ENCODE measurements around the gene PTPRCAP. TPM values are rescaled to one million over a fixed set of nuclear protein-coding genes. Genes with fewer than 3 reads are reported as not detected.
A peak's percentile ranks its signal among the peaks of the same experiment; 100 is the strongest.

PTPRCAP gene
- total and polyA plus RNA-seq, 7 donors = 0.71 to 129 (median 2.8) TPM

DNA sequence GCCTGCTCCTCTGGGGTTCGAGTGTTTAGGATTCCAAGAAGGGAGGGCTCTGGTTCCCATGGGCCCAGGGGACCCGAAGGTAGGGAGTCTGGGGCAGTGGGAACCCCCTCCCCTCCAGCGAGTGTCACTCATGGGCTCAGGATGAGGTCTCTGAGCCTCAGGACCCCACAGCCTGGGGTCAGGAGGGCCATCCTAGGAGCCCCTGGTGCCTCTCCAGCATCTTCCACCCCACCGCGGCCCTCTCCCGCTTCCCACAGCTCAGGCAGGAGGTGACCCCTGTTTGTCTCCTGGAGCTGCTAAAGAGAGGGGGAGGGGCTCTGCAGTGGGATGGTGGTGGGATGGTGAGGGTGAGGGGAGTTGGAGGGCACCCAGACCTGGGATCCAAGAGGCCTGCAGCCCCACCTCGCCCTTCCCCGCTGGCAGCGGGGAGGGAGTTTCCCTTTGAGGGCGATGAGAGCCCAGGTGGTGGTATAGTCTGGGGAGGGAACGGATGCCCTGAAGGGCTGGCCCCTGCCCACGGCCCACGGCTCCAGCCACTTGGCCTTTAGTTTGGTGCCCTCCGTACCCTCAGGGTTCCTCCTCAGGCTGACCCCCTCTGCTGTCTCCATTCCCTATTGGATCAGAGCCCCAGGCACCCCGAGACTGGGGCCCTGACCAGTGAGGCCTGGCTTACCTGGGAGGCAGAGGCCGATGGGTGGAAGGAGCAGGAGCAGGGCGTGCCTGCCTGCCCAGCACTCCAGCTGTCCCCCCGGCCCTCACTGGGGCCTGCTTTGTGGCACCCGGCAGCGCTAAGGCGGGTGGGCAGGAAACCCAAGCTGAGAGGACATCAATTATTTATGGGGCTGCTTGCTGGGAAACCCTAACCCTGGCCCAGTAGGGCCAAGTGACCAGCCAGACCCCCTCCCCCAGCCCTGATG is 16.6 kb upstream of the PTPRCAP start:
- Histone ChIP-seq H3K4me3 (no peak overlapping the region), H3K27me3 (no peaks in the 10 kb centered on the region), H3K9me3 (no peaks in the 10 kb centered on the region), H3K36me3 (no peaks in the 10 kb centered on the region), H3K27ac (no peak overlapping the region), H3K4me1 (no peaks in the 10 kb centered on the region)
- DNase-seq = no peak
- intact Hi-C loops (cut with DNase I) = no loop called here
- WGBS, 2 donors = 90 to 92% methylated on average over 21 of the region's 21 CpGs
- TF ChIP-seq POLR2A (IDR thresholded peaks at IDR 0.05) (no peak), POLR2AphosphoS5 (IDR thresholded peaks at IDR 0.05) (no peak), EP300 (IDR thresholded peaks at IDR 0.05) (no peak)
- TF ChIP-seq, protein P1, sequence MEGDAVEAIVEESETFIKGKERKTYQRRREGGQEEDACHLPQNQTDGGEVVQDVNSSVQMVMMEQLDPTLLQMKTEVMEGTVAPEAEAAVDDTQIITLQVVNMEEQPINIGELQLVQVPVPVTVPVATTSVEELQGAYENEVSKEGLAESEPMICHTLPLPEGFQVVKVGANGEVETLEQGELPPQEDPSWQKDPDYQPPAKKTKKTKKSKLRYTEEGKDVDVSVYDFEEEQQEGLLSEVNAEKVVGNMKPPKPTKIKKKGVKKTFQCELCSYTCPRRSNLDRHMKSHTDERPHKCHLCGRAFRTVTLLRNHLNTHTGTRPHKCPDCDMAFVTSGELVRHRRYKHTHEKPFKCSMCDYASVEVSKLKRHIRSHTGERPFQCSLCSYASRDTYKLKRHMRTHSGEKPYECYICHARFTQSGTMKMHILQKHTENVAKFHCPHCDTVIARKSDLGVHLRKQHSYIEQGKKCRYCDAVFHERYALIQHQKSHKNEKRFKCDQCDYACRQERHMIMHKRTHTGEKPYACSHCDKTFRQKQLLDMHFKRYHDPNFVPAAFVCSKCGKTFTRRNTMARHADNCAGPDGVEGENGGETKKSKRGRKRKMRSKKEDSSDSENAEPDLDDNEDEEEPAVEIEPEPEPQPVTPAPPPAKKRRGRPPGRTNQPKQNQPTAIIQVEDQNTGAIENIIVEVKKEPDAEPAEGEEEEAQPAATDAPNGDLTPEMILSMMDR (IDR thresholded peaks at IDR 0.05) = no peak

DNA sequence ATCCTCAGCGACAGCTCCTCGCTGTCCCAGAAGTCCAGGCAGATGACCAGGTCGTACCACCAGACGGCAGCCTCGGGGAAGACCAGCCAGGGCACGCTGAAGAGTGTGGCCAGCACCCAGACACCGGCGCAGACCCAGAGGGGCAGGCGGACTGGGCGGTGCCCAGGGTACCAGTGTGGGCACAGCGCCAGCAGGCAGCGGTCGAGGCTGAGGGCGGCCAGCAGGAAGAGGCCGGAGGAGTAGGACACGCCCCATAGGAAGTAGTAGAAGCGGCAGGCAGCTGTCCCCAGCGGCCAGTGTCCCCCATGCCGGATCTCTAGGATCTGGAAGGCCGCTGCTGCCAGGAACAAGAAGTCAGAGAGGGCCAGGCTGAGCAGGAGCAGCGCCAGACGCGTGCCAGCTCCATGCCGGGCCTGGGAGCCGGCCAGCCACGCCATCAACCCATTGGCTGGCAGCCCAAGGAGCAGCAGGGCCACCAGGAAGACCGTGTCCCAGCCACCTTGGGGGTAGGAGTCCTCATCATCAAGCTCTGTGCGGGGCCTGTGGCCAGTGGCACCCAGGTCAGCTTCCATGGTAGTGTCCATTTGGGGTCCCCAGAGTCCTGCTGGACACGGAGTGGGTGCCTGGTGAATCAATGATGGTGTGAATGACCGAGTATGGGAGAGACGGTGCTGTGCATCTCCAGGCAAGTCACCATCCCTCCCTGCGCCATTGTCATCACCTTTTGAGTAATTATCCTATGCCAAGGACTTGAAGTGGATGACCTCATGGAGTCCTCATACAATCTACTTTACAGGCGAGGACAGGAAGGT is 14.9 kb upstream of the PTPRCAP start, which contains the start of gene GPR152:
Gene GPR152, minus strand, starts transcription at position 589 of the 812 bp plus-strand sequence. Its CDS starts 5 bp downstream, at position 584.
- 70 to 89% methylated on average over 33 of the region's 33 CpGs for WGBS, 2 donors
- Histone ChIP-seq H3K4me3 (no peak within 1 kb of the TSS), H3K36me3 (no peaks in the 10 kb centered on the region), H3K27me3 (no peaks in the 10 kb centered on the region), H3K9me3 (no peaks in the 10 kb centered on the region), H3K4me1 (no peaks in the 10 kb centered on the region), H3K27ac (peak within 1 kb of the TSS in 1 of 4 donors; percentile 29)
- intact Hi-C loops (cut with DNase I) = no loop called here
- TF ChIP-seq POLR2A (IDR thresholded peaks at IDR 0.05) = no peak
- TF ChIP-seq EP300 (IDR thresholded peaks at IDR 0.05) = no peak
- TF ChIP-seq POLR2AphosphoS5 (IDR thresholded peaks at IDR 0.05) = no peak
- TF ChIP-seq, protein P1 (IDR thresholded peaks at IDR 0.05) = no peak
- no peak for DNase-seq

DNA sequence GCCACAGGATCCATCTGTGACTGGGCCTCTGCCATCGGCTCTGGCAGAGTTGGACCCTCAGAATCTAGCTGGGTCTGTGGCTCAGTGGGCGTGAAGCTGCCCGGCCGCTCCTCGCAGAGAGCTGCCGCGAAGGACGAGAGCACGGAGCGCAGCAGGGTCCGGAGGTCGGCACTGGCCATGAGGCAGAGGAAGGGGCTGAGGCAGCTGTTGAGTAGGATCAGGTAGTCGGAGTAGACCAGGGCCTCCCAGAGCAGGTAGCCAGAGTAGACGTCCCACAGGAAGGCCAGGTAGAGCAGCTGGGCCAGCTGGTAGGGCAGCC is 14.1 kb upstream of the PTPRCAP start:
- no peak for DNase-seq
- H3K27me3 ChIP-seq = no peaks in the 10 kb centered on the region
- intact Hi-C loops (cut with DNase I) = no loop called here
- H3K27ac ChIP-seq = peak overlapping the region in 1 of 4 donors; percentile 29
- H3K4me3 ChIP-seq = no peak overlapping the region
- no peaks in the 10 kb centered on the region for H3K9me3 ChIP-seq
- no peaks in the 10 kb centered on the region for H3K4me1 ChIP-seq
- TF ChIP-seq, protein P1 (IDR thresholded peaks at IDR 0.05) = no peak
- TF ChIP-seq EP300 (IDR thresholded peaks at IDR 0.05) (no peak), POLR2A (IDR thresholded peaks at IDR 0.05) (no peak), POLR2AphosphoS5 (IDR thresholded peaks at IDR 0.05) (no peak)
- 92 to 95% methylated on average over 14 of the region's 14 CpGs for WGBS, 2 donors
- no peaks in the 10 kb centered on the region for H3K36me3 ChIP-seq

DNA sequence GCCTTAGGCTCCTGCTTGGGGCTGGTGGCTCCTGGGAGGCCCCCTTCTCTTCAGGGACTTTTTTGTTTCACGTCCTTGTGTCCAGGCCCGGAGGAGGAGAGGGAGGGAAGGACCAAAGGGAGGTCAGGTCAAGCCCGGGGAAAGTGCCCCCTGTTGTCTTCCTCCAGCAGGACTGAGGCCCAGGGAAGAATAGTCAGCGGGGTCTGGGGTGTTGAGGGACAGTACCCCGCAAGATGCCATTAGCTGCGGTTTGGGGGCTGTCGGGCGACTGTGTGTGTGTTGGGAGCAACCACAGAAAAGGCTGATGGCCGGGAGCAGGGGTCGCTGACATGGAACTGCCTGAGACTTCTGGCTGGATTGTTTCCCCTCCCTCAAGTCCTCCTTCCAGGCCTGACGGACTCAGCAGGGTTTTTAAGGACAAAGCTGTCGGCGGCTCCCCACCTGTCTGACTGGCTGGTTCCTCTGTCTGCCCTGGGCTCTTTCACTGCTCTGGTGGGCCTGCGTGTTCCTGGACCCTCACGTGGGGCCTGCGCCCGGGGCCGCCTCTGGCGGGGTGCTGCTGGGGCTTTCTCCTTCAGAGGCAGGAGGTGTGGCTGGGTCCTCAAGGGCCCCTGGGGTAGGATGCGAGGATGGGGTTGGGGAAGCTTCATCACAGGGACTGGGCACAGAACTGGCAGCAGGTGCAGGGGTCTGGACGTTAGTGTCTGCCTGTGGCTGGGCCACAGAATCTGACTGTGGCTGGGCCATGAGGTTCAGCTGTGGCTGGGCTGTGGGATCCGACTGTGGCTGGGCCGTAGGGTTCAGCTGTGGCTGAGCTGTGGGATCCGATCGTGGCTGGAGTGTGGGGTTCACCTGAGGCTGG is 13.5 kb upstream of the PTPRCAP start:
- WGBS, 2 donors = 91 to 93% methylated on average over 25 of the region's 25 CpGs
- Histone ChIP-seq H3K4me3 (no peak overlapping the region), H3K27ac (no peak overlapping the region), H3K4me1 (no peaks in the 10 kb centered on the region), H3K36me3 (no peaks in the 10 kb centered on the region), H3K27me3 (no peaks in the 10 kb centered on the region), H3K9me3 (no peaks in the 10 kb centered on the region)
- intact Hi-C loops (cut with DNase I) = no loop called here
- DNase-seq = no peak
- TF ChIP-seq POLR2A (IDR thresholded peaks at IDR 0.05) (no peak), POLR2AphosphoS5 (IDR thresholded peaks at IDR 0.05) (no peak), EP300 (IDR thresholded peaks at IDR 0.05) (no peak)
- TF ChIP-seq, protein P1 (IDR thresholded peaks at IDR 0.05) = no peak
